HepG2 (cell line): ENCODE data around the gene MTHFD1. TPM values are rescaled to one million over a fixed set of nuclear protein-coding genes. Genes with fewer than 3 reads are reported as not detected.

Experiments
- AHR ChIP-seq: IDR thresholded peaks from 2 replicates; pipeline ENCODE4 v1.6.1; 2018; ENCODE audit warnings: missing genetic modification reagents, missing compliant biosample characterization
- CBX1 ChIP-seq: IDR thresholded peaks from one replicate; pipeline ENCODE4 v1.6.1; 2016; ENCODE audit warnings: antibody characterized with exemption, low read depth
- KMT2B ChIP-seq: IDR thresholded peaks from 2 replicates; pipeline ENCODE4 v1.6.1; 2016; ENCODE audit warnings: missing genetic modification reagents, missing compliant biosample characterization
- NFE2 ChIP-seq: sonication (generic); formaldehyde crosslinking; IDR thresholded peaks from 2 replicates; pipeline ENCODE4 v1.4.0; 2020; ENCODE audit warnings: missing genetic modification reagents
- NFIC ChIP-seq: IDR thresholded peaks from 2 replicates; pipeline ENCODE4 v1.6.1; 2012; ENCODE audit warnings: mild to moderate bottlenecking, low read length, inconsistent platforms
- NONO ChIP-seq, 2 experiments: fragments of 450-650 bp in 1 of 2; sonication (generic) in 1 of 2; formaldehyde crosslinking in 1 of 2; IDR thresholded peaks in 1 of 2; conservative IDR thresholded peaks in 1 of 2; 2 replicates each; pipeline versions ENCODE4 v1.6.1 to v1.8.0; 2017 to 2022; ENCODE audit warnings: mild to moderate bottlenecking in 1 of 2, missing genetic modification reagents in 1 of 2, moderate library complexity in 1 of 2
- WIZ ChIP-seq: sonication (generic); formaldehyde crosslinking; IDR thresholded peaks from 2 replicates; pipeline ENCODE4 v1.5.1; 2020; ENCODE audit warnings: mild to moderate bottlenecking, missing genetic modification reagents
- ZNF180 ChIP-seq: sonication (generic); formaldehyde crosslinking; IDR thresholded peaks from 2 replicates; pipeline ENCODE4 v1.4.0; 2020; ENCODE audit warnings: low read depth, missing genetic modification reagents, borderline replicate concordance
- ZNF260 ChIP-seq: sonication (generic); formaldehyde crosslinking; IDR thresholded peaks from 2 replicates; pipeline ENCODE4 v1.4.0; 2020; ENCODE audit warnings: missing genetic modification reagents, low read depth, mild to moderate bottlenecking, borderline replicate concordance
- ZNF484 ChIP-seq: sonication (generic); formaldehyde crosslinking; IDR thresholded peaks from 2 replicates; pipeline ENCODE4 v1.5.1; 2020; ENCODE audit warnings: mild to moderate bottlenecking, low read depth, missing genetic modification reagents, borderline replicate concordance
- ZNF550 ChIP-seq: sonication (generic); formaldehyde crosslinking; IDR thresholded peaks from 2 replicates; pipeline ENCODE4 v1.4.0; 2020; ENCODE audit warnings: mild to moderate bottlenecking, missing genetic modification reagents, borderline replicate concordance
- ZNF670 ChIP-seq: sonication (generic); formaldehyde crosslinking; IDR thresholded peaks from 2 replicates; pipeline ENCODE4 v1.8.0; 2022; ENCODE audit warnings: mild to moderate bottlenecking, missing genetic modification reagents, borderline replicate concordance
- ZNF7 ChIP-seq: IDR thresholded peaks from 2 replicates; pipeline ENCODE4 v1.6.1; 2016; ENCODE audit warnings: missing biosample characterization, missing genetic modification reagents
- polyA plus RNA-seq, 8 experiments: library from polyadenylated mRNA; depleted of rRNA in 3 of 8; stranded (reverse) in 7 of 8; unstranded in 1 of 8; fragments of >200 nt; fragmentation: Illumina TruSeq in 4 of 8; extraction: Trizol in 4 of 8; gene quantifications; 2 replicates each; pipeline versions ENCODE4 v1.2.1 to v1.2.3, GENCODE V29; 2011 to 2016; ENCODE audit warnings: low read depth in 4 of 8, missing spikeins in 1 of 8, mixed read lengths in 1 of 8; ENCODE audit not compliant: insufficient read depth in 1 of 8
- total RNA-seq, 5 experiments: library from RNA; depleted of rRNA; stranded (reverse); fragments of >200 nt; fragmentation: Illumina TruSeq; extraction: Trizol; gene quantifications; 2 replicates each; pipeline ENCODE4 v1.2.3, GENCODE V29; 2016; ENCODE audit warnings: low read depth in 1 of 5
- TF ChIP-seq, protein P1 (sequence below): sonication (generic); formaldehyde crosslinking; IDR thresholded peaks from 2 replicates; pipeline ENCODE4 v1.4.0; 2020; ENCODE audit warnings: mild to moderate bottlenecking, missing genetic modification reagents
- TF ChIP-seq, protein P2 (sequence below): IDR thresholded peaks from 2 replicates; pipeline ENCODE4 v1.6.1; 2016; ENCODE audit warnings: low read depth, control low read depth
- TF ChIP-seq, protein P3 (sequence below): sonication (generic); formaldehyde crosslinking; IDR thresholded peaks from 2 replicates; pipeline ENCODE4 v1.5.0; 2020; ENCODE audit warnings: mild to moderate bottlenecking, missing genetic modification reagents
- TF ChIP-seq, protein P4 (sequence below): sonication (generic); formaldehyde crosslinking; IDR thresholded peaks from 2 replicates; pipeline ENCODE4 v1.4.0; 2020; ENCODE audit warnings: mild to moderate bottlenecking, missing genetic modification reagents

The MTHFD1 gene
- total and polyA plus RNA-seq, 2 of the 13 experiments (the other 11 are each of a cell fraction or from before 2014, with no cell fraction given), result 31.0 to 106 TPM

DNA sequence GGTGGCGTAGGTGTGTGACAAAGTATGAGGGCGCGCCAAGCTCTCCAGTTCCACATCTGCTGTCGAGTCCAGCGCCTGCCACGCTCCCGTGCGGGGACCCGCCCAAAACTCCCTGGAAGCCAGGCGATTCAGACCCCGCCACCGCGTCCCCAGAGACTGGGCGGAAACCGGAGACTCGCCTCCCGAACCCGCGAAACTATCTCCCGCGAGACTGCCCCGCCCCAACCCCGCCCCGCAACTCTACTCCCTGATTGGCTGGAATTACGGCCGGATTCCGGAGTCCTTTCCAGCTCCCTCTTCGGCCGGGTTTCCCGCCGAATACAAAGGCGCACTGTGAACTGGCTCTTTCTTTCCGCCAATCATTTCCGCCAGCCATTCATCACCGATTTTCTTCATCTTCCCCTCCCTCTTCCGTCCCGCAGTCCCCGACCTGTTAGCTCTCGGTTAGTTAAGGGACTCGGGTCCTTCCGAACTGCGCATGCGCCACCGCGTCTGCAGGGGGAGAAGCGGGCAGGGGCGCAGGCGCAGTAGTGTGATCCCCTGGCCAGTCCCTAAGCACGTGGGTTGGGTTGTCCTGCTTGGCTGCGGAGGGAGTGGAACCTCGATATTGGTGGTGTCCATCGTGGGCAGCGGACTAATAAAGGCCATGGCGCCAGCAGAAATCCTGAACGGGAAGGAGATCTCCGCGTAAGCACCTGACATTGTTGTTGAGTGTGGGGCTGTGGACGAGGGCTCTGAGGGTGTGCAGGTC lies at the start of gene MTHFD1 (continued):
- TF ChIP-seq, protein P1, sequence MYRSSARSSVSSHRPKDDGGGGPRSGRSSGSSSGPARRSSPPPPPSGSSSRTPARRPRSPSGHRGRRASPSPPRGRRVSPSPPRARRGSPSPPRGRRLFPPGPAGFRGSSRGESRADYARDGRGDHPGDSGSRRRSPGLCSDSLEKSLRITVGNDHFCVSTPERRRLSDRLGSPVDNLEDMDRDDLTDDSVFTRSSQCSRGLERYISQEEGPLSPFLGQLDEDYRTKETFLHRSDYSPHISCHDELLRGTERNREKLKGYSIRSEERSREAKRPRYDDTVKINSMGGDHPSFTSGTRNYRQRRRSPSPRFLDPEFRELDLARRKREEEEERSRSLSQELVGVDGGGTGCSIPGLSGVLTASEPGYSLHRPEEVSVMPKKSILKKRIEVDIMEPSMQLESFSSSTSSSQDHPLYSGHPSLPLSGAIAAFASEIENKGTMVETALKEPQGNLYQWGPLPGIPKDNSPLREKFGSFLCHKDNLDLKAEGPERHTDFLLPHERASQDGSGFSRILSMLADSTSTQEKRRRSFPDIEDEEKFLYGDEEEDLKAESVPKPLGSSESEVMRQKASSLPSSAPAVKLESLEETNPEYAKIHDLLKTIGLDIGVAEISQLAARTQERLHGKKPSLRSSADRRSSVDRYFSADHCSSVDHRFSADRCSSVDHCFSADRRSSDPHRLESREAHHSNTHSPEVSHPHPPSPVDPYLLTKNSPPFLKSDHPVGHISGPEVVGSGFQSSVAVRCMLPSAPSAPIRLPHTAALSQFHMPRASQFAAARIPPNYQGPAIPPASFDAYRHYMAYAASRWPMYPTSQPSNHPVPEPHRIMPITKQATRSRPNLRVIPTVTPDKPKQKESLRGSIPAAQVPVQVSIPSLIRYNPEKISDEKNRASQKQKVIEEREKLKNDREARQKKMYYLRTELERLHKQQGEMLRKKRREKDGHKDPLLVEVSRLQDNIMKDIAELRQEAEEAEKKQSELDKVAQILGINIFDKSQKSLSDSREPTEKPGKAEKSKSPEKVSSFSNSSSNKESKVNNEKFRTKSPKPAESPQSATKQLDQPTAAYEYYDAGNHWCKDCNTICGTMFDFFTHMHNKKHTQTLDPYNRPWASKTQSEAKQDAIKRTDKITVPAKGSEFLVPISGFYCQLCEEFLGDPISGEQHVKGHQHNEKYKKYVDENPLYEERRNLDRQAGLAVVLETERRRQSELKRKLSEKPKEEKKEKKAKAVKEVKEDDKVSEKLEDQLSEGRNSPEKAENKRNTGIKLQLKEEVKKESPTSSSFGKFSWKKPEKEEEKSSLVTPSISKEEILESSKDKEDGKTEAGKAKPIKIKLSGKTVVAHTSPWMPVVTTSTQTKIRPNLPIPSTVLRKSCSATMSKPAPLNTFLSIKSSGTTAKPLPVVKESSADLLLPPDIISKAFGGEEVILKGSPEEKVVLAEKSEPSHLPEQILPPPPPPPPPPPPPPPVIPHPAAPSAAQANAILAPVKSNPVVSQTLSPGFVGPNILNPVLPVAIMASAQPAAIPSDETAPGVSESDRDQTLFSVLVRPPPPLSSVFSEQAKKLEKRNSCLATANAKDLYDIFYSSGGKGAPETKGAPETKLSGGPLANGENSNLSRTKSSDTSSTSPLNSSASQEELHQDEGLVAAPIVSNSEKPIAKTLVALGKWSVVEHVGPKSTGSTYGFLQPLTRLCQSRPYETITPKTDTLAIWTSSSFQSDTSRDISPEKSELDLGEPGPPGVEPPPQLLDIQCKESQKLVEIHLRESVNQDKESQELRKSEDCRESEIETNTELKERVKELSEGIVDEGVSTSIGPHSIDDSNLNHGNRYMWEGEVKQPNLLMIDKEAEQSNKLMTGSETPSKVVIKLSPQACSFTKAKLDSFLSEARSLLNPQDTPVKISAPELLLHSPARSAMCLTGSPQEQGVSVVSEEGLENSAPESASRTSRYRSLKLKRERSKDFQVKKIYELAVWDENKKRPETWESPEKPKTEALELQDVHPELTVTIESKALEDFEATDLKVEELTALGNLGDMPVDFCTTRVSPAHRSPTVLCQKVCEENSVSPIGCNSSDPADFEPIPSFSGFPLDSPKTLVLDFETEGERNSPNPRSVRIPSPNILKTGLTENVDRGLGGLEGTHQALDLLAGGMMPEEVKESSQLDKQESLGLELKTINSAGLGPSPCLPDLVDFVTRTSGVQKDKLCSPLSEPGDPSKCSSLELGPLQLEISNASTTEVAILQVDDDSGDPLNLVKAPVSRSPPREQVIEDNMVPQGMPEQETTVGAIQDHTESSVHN (CRISPR knock-in tag), result peak; percentile 72; the same call in 1 of the 2 replicates
- TF ChIP-seq NFIC (no peak), NONO (IDR thresholded peaks at IDR 0.05) (no peak), NONO (CRISPR knock-in tag; conservative IDR thresholded peaks at IDR 0.05) (peak; percentile 68), ZNF7 (CRISPR knock-in tag) (no peak), KMT2B (CRISPR knock-in tag) (peak; percentile 82), ZNF670 (CRISPR knock-in tag) (no peak), ZNF180 (CRISPR knock-in tag) (no peak; the same call in 1 of the 2 replicates), ZNF550 (CRISPR knock-in tag) (no peak), WIZ (CRISPR knock-in tag) (peak; percentile 64; the same call in 1 of the 2 replicates), ZNF484 (CRISPR knock-in tag) (no peak), CBX1 (peak; percentile 19), NFE2 (CRISPR knock-in tag) (no peak), ZNF260 (CRISPR knock-in tag) (0 out of 2 replicates have a peak, but pooled peaks have one; percentile 90), AHR (CRISPR knock-in tag) (peak; percentile 93)
- TF ChIP-seq, protein P2, sequence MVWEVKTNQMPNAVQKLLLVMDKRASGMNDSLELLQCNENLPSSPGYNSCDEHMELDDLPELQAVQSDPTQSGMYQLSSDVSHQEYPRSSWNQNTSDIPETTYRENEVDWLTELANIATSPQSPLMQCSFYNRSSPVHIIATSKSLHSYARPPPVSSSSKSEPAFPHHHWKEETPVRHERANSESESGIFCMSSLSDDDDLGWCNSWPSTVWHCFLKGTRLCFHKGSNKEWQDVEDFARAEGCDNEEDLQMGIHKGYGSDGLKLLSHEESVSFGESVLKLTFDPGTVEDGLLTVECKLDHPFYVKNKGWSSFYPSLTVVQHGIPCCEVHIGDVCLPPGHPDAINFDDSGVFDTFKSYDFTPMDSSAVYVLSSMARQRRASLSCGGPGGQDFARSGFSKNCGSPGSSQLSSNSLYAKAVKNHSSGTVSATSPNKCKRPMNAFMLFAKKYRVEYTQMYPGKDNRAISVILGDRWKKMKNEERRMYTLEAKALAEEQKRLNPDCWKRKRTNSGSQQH, result no peak
- TF ChIP-seq, protein P3, sequence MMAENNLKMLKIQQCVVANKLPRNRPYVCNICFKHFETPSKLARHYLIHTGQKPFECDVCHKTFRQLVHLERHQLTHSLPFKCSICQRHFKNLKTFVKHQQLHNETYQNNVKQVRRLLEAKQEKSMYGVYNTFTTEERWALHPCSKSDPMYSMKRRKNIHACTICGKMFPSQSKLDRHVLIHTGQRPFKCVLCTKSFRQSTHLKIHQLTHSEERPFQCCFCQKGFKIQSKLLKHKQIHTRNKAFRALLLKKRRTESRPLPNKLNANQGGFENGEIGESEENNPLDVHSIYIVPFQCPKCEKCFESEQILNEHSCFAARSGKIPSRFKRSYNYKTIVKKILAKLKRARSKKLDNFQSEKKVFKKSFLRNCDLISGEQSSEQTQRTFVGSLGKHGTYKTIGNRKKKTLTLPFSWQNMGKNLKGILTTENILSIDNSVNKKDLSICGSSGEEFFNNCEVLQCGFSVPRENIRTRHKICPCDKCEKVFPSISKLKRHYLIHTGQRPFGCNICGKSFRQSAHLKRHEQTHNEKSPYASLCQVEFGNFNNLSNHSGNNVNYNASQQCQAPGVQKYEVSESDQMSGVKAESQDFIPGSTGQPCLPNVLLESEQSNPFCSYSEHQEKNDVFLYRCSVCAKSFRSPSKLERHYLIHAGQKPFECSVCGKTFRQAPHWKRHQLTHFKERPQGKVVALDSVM (CRISPR knock-in tag), result no peak
- TF ChIP-seq, protein P4, sequence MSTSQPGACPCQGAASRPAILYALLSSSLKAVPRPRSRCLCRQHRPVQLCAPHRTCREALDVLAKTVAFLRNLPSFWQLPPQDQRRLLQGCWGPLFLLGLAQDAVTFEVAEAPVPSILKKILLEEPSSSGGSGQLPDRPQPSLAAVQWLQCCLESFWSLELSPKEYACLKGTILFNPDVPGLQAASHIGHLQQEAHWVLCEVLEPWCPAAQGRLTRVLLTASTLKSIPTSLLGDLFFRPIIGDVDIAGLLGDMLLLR (CRISPR knock-in tag), result peak; percentile 95
